Measurements from ENCODE around the gene FPGS. TPM values are rescaled to one million over a fixed set of nuclear protein-coding genes. Genes with fewer than 3 reads are reported as not detected.

The FPGS gene
- total RNA-seq, 1 donor from 2014 or later: 32.8 TPM

- no peaks in the 10 kb centered on the region for H3K9me3 ChIP-seq (ENCODE audit: low read depth)
- H3K9ac ChIP-seq: no peak overlapping the region
- Mint-ChIP-seq H3K4me1 (peaks cover 24% of the 10 kb centered on the region), H3K36me3 (no peaks in the 10 kb centered on the region), H3K27me3 (ENCODE audit: insufficient read depth, low read depth) (peaks cover 6% of the 10 kb centered on the region), H3K27ac (no peak overlapping the region), H3K9me3 (no peaks in the 10 kb centered on the region), H3K4me3 (peak overlapping the region; percentile 50)
- no peak overlapping the region for H3K27ac ChIP-seq
- no peaks in the 10 kb centered on the region for H3K79me2 ChIP-seq (ENCODE audit: low read depth)
- H2AFZ ChIP-seq (replicated peaks): no peak overlapping the region
- H4K20me1 ChIP-seq (ENCODE audit: low read depth): no peaks in the 10 kb centered on the region
- DNase-seq (ENCODE audit: low spot score): peak; percentile 92
- TF ChIP-seq EZH2phosphoT487 (IDR thresholded peaks at IDR 0.05) (no peak), EZH2 (IDR thresholded peaks at IDR 0.05) (no peak)
- TF ChIP-seq, protein P1, sequence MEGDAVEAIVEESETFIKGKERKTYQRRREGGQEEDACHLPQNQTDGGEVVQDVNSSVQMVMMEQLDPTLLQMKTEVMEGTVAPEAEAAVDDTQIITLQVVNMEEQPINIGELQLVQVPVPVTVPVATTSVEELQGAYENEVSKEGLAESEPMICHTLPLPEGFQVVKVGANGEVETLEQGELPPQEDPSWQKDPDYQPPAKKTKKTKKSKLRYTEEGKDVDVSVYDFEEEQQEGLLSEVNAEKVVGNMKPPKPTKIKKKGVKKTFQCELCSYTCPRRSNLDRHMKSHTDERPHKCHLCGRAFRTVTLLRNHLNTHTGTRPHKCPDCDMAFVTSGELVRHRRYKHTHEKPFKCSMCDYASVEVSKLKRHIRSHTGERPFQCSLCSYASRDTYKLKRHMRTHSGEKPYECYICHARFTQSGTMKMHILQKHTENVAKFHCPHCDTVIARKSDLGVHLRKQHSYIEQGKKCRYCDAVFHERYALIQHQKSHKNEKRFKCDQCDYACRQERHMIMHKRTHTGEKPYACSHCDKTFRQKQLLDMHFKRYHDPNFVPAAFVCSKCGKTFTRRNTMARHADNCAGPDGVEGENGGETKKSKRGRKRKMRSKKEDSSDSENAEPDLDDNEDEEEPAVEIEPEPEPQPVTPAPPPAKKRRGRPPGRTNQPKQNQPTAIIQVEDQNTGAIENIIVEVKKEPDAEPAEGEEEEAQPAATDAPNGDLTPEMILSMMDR (IDR thresholded peaks at IDR 0.05): peak; percentile 65
- peak overlapping the region; percentile 20 for H3K4me3 ChIP-seq
- H3F3A ChIP-seq (ENCODE audit: low read depth): peaks cover 30% of the 10 kb centered on the region
- peaks cover 27% of the 10 kb centered on the region for H3K27me3 ChIP-seq
- peak overlapping the region; percentile 59 for H3K4me2 ChIP-seq
- H3K36me3 ChIP-seq: no peaks in the 10 kb centered on the region
- H3K4me1 ChIP-seq: peaks cover 4% of the 10 kb centered on the region
Observed at GRCh38 chr9:127825319-127826051, 22.8 kb downstream of the FPGS start.

GRCh38 chr9:127826253-127826913, 23.7 kb downstream of the FPGS start:
- TF ChIP-seq EZH2 (IDR thresholded peaks at IDR 0.05) (no peak), EZH2phosphoT487 (IDR thresholded peaks at IDR 0.05) (no peak)
- TF ChIP-seq, protein P1 (IDR thresholded peaks at IDR 0.05): no peak
- peak overlapping the region; percentile 50 for H3K4me3 Mint-ChIP-seq
- peaks cover 27% of the 10 kb centered on the region for H3K27me3 ChIP-seq

GRCh38 chr9:127828262-127829031, 25.8 kb downstream of the FPGS start:
- peak overlapping the region; percentile 74 for H3K4me2 ChIP-seq
- peak; percentile 96 for DNase-seq (ENCODE audit: low spot score)
- no peak overlapping the region for H3K27ac ChIP-seq
- no peaks in the 10 kb centered on the region for H3K9me3 ChIP-seq (ENCODE audit: low read depth)
- H3K9me3 Mint-ChIP-seq: no peaks in the 10 kb centered on the region
- no peaks in the 10 kb centered on the region for H3K36me3 Mint-ChIP-seq
- no peak overlapping the region for H3K27ac Mint-ChIP-seq
- peaks cover 4% of the 10 kb centered on the region for H3K4me1 ChIP-seq
- H3K27me3 ChIP-seq: peaks cover 27% of the 10 kb centered on the region
- peaks cover 8% of the 10 kb centered on the region for H3K27me3 Mint-ChIP-seq (ENCODE audit: insufficient read depth, low read depth)
- H3K36me3 ChIP-seq: no peaks in the 10 kb centered on the region
- H3K4me3 Mint-ChIP-seq: peak overlapping the region; percentile 60
- peaks cover 26% of the 10 kb centered on the region for H3F3A ChIP-seq (ENCODE audit: low read depth)
- H3K9ac ChIP-seq: no peak overlapping the region
- peak overlapping the region; percentile 35 for H2AFZ ChIP-seq (replicated peaks)
- peak overlapping the region; percentile 38 for H3K4me3 ChIP-seq
- TF ChIP-seq EZH2phosphoT487 (IDR thresholded peaks at IDR 0.05) (no peak), EZH2 (IDR thresholded peaks at IDR 0.05) (no peak)
- H3K79me2 ChIP-seq (ENCODE audit: low read depth): no peaks in the 10 kb centered on the region
- peaks cover 28% of the 10 kb centered on the region for H3K4me1 Mint-ChIP-seq
- H4K20me1 ChIP-seq (ENCODE audit: low read depth): no peaks in the 10 kb centered on the region

More at GRCh38 chr9:127826253-127826913, 23.7 kb downstream of the FPGS start:
- H3K79me2 ChIP-seq (ENCODE audit: low read depth): no peaks in the 10 kb centered on the region
- H3K9me3 Mint-ChIP-seq: no peaks in the 10 kb centered on the region
- no peak overlapping the region for H2AFZ ChIP-seq (replicated peaks)
- peaks cover 8% of the 10 kb centered on the region for H3K27me3 Mint-ChIP-seq (ENCODE audit: insufficient read depth, low read depth)
- no peaks in the 10 kb centered on the region for H3K36me3 ChIP-seq
- H3K27ac ChIP-seq: no peak overlapping the region
- no peak overlapping the region for H3K9ac ChIP-seq
- H3K27ac Mint-ChIP-seq: no peak overlapping the region
- H3K4me1 ChIP-seq: peaks cover 4% of the 10 kb centered on the region
- peaks cover 28% of the 10 kb centered on the region for H3K4me1 Mint-ChIP-seq
- no peaks in the 10 kb centered on the region for H3K36me3 Mint-ChIP-seq
- peaks cover 30% of the 10 kb centered on the region for H3F3A ChIP-seq (ENCODE audit: low read depth)
- no peak for DNase-seq (ENCODE audit: low spot score)
- peak overlapping the region; percentile 59 for H3K4me2 ChIP-seq
- H4K20me1 ChIP-seq (ENCODE audit: low read depth): no peaks in the 10 kb centered on the region
- H3K4me3 ChIP-seq: no peak overlapping the region
- H3K9me3 ChIP-seq (ENCODE audit: low read depth): no peaks in the 10 kb centered on the region
